H9 (cell line): Measurements from ENCODE around the gene PEMT. TPM values are rescaled to one million over a fixed set of nuclear protein-coding genes. Genes with fewer than 3 reads are reported as not detected.

Experiments
- DNase-seq: peaks from one replicate; pipeline ENCODE4 v3.0.0-alpha.2; 2017
- H2AFZ ChIP-seq: one replicate; pipeline ENCODE4 v1.6.1; 2013; ENCODE audit warnings: mild to moderate bottlenecking, low read length, control low read depth, moderate library complexity
- H2AK5ac ChIP-seq: 2 replicates; pipeline ENCODE4 v1.6.1; 2013; ENCODE audit warnings: low read length, control low read depth, mixed read lengths; ENCODE audit not compliant: insufficient read length
- H2BK120ac ChIP-seq: one replicate; pipeline ENCODE4 v1.6.1; 2013; ENCODE audit warnings: low read depth, mild to moderate bottlenecking, low read length, control low read depth, inconsistent platforms; ENCODE audit not compliant: poor library complexity, severe bottlenecking
- H2BK12ac ChIP-seq: 2 replicates; pipeline ENCODE4 v1.6.1; 2013; ENCODE audit warnings: low read length, control low read depth, mixed read lengths, low read depth; ENCODE audit not compliant: insufficient read length
- H2BK15ac ChIP-seq: 2 replicates; pipeline ENCODE4 v1.6.1; 2013; ENCODE audit warnings: low read depth, low read length, control low read depth
- H2BK20ac ChIP-seq: one replicate; pipeline ENCODE4 v1.6.1; 2013; ENCODE audit warnings: low read depth, mild to moderate bottlenecking, low read length, control low read depth, inconsistent platforms; ENCODE audit not compliant: poor library complexity, severe bottlenecking
- H2BK5ac ChIP-seq: 2 replicates; pipeline ENCODE4 v1.6.1; 2013; ENCODE audit warnings: low read length, control low read depth, mixed read lengths; ENCODE audit not compliant: insufficient read length
- H3K14ac ChIP-seq: 2 replicates; pipeline ENCODE4 v1.6.1; 2013; ENCODE audit warnings: low read length, control low read depth; ENCODE audit not compliant: insufficient read depth
- H3K18ac ChIP-seq: 2 replicates; pipeline ENCODE4 v1.6.1; 2013; ENCODE audit warnings: low read depth, mild to moderate bottlenecking, mixed read lengths, low read length, control low read depth; ENCODE audit not compliant: insufficient read length
- H3K23ac ChIP-seq: 2 replicates; pipeline ENCODE4 v1.6.1; 2013; ENCODE audit warnings: low read length, control low read depth, mixed read lengths, low read depth; ENCODE audit not compliant: insufficient read length
- H3K23me2 ChIP-seq: 2 replicates; pipeline ENCODE4 v1.6.1; 2013; ENCODE audit warnings: low read depth, mild to moderate bottlenecking, mixed read lengths, low read length, control low read depth; ENCODE audit not compliant: insufficient read length, poor library complexity, severe bottlenecking
- H3K27ac ChIP-seq: 2 replicates; pipeline ENCODE4 v1.5.1; 2013; ENCODE audit warnings: low read length, control low read depth, mixed read lengths, low read depth; ENCODE audit not compliant: insufficient read length
- H3K27me3 ChIP-seq: 2 replicates; pipeline ENCODE4 v1.6.1; 2013; ENCODE audit warnings: low read length, control low read depth, inconsistent platforms; ENCODE audit not compliant: insufficient read depth
- H3K4ac ChIP-seq: 2 replicates; pipeline ENCODE4 v1.6.1; 2013; ENCODE audit warnings: low read depth, mild to moderate bottlenecking, control low read depth, inconsistent platforms, low read length, moderate library complexity
- H3K4me1 ChIP-seq: 2 replicates; pipeline ENCODE4 v1.6.1; 2013; ENCODE audit warnings: low read length, control low read depth, inconsistent platforms; ENCODE audit not compliant: insufficient read depth
- H3K4me2 ChIP-seq: 2 replicates; pipeline ENCODE4 v1.6.1; 2013; ENCODE audit warnings: low read length, control low read depth, mixed read lengths; ENCODE audit not compliant: insufficient read length, insufficient read depth
- H3K56ac ChIP-seq: 2 replicates; pipeline ENCODE4 v1.6.1; 2013; ENCODE audit warnings: low read depth, mild to moderate bottlenecking, mixed read lengths, low read length, control low read depth; ENCODE audit not compliant: insufficient read length
- H3K79me1 ChIP-seq: 2 replicates; pipeline ENCODE4 v1.6.1; 2013; ENCODE audit warnings: low read depth, mild to moderate bottlenecking, moderate library complexity, low read length, control low read depth, inconsistent platforms; ENCODE audit not compliant: insufficient read depth, poor library complexity, severe bottlenecking
- H3K79me2 ChIP-seq: 2 replicates; pipeline ENCODE4 v1.6.1; 2013; ENCODE audit warnings: low read length, control low read depth, inconsistent platforms; ENCODE audit not compliant: insufficient read depth
- H3K9ac ChIP-seq: 2 replicates; pipeline ENCODE4 v1.6.1; 2013; ENCODE audit warnings: low read length, control low read depth, mixed read lengths; ENCODE audit not compliant: insufficient read length; ENCODE audit errors: extremely low read depth
- H3K9me3 ChIP-seq: one replicate; pipeline ENCODE4 v1.6.1; 2013; ENCODE audit warnings: low read depth, low read length, inconsistent platforms; ENCODE audit not compliant: control insufficient read depth
- H3T11ph ChIP-seq: one replicate; pipeline ENCODE4 v1.6.1; 2013; ENCODE audit warnings: mild to moderate bottlenecking, low read length, control low read depth, inconsistent platforms
- H4K20me1 ChIP-seq: one replicate; pipeline ENCODE4 v1.6.1; 2013; ENCODE audit not compliant: control insufficient read depth, insufficient read length, insufficient read depth
- H4K5ac ChIP-seq: 2 replicates; pipeline ENCODE4 v1.6.1; 2013; ENCODE audit warnings: low read depth, mild to moderate bottlenecking, mixed read lengths, low read length, control low read depth; ENCODE audit not compliant: insufficient read length
- H4K8ac ChIP-seq: replicated peaks from 2 replicates; pipeline ENCODE4 v1.6.1; 2013; ENCODE audit warnings: low read length, control low read depth, mixed read lengths, low read depth; ENCODE audit not compliant: insufficient read length
- H4K91ac ChIP-seq: 2 replicates; pipeline ENCODE4 v1.6.1; 2013; ENCODE audit warnings: low read depth, mild to moderate bottlenecking, moderate library complexity, mixed read lengths, low read length, control low read depth; ENCODE audit not compliant: insufficient read length
- H3K27ac Mint-ChIP-seq, 3 experiments: 2 replicates in 2 of 3; 3 replicates in 1 of 3; pipeline ENCODE4 v1.8.0; 2020 to 2021; ENCODE audit warnings: mixed read lengths in 3 of 3, mild to moderate bottlenecking in 1 of 3, moderate library complexity in 1 of 3
- H3K27me3 Mint-ChIP-seq: 2 replicates; pipeline ENCODE4 v1.8.0; 2021; ENCODE audit warnings: low read depth, mild to moderate bottlenecking, moderate library complexity, mixed read lengths
- H3K36me3 Mint-ChIP-seq, 3 experiments: 2 replicates in 2 of 3; 3 replicates in 1 of 3; pipeline ENCODE4 v1.8.0; 2020 to 2021; ENCODE audit warnings: low read depth in 3 of 3, mixed read lengths in 3 of 3; ENCODE audit not compliant: insufficient read depth in 1 of 3
- H3K4me1 Mint-ChIP-seq, 2 experiments: 2 replicates each; pipeline ENCODE4 v1.8.0; 2020; ENCODE audit warnings: mixed read lengths in 2 of 2
- H3K4me3 Mint-ChIP-seq, 2 experiments: 2 replicates in 1 of 2; 3 replicates in 1 of 2; pipeline ENCODE4 v1.8.0; 2020 to 2021; ENCODE audit warnings: mild to moderate bottlenecking in 2 of 2, mixed read lengths in 2 of 2, moderate library complexity in 1 of 2
- H3K9me3 Mint-ChIP-seq, 2 experiments: 2 replicates in 1 of 2; 3 replicates in 1 of 2; pipeline ENCODE4 v1.8.0; 2020; ENCODE audit warnings: mild to moderate bottlenecking in 2 of 2, mixed read lengths in 2 of 2, moderate library complexity in 1 of 2
- CTCF ChIP-seq: fragments of 200-600 bp; sonication (generic); conservative IDR thresholded peaks from 3 replicates; pipeline ENCODE4 v1.8.0; 2021; ENCODE audit warnings: antibody characterized with exemption, mild to moderate bottlenecking
- WGBS: extraction: QIAGEN DNeasy Blood & Tissue Kit; methylation state at CpG from one replicate; pipeline ENCODE4 v1.1.7; 2013; ENCODE audit warnings: missing lambda C conversion rate, low lambda C conversion rate, mixed read lengths; ENCODE audit not compliant: insufficient read length; ENCODE audit errors: extremely low coverage; 5-methylcytosine and 5-hydroxymethylcytosine counted together
- total RNA-seq: library from RNA; stranded (reverse); gene quantifications from 2 replicates; pipeline ENCODE4 v1.2.1, GENCODE V29; 2021

The PEMT gene
- total RNA-seq, 1 experiment from 2014 or later = 63.2 TPM

GRCh38 chr17:17531156-17531555, 60.4 kb downstream of the PEMT start:
- H3K4me2 ChIP-seq = no peak overlapping the region

More at GRCh38 chr17:17531156-17531555, 60.4 kb downstream of the PEMT start:
- Histone ChIP-seq H2AK5ac (no peak overlapping the region), H2BK120ac (no peak overlapping the region), H2BK20ac (no peak overlapping the region), H3K4me1 (no peaks in the 10 kb centered on the region), H3K18ac (no peak overlapping the region), H3K27me3 (no peaks in the 10 kb centered on the region), H3K23ac (no peak overlapping the region), H3T11ph (no peak overlapping the region), H4K20me1 (no peaks in the 10 kb centered on the region), H3K4ac (no peak overlapping the region), H2AFZ (no peak overlapping the region), H4K91ac (no peak overlapping the region), H3K14ac (no peak overlapping the region), H2BK12ac (no peak overlapping the region), H3K79me2 (no peaks in the 10 kb centered on the region), H4K5ac (no peak overlapping the region), H2BK5ac (no peak overlapping the region), H3K9ac (no peak overlapping the region), H4K8ac (no peak overlapping the region), H3K56ac (no peak overlapping the region), H3K9me3 (no peaks in the 10 kb centered on the region), H3K79me1 (no peaks in the 10 kb centered on the region), H2BK15ac (no peak overlapping the region), H3K27ac (no peak overlapping the region), H3K23me2 (no peaks in the 10 kb centered on the region)
- peaks cover 8 to 20% of the 10 kb centered on the region in 2 experiments for H3K4me1 Mint-ChIP-seq
- H3K36me3 Mint-ChIP-seq = peaks cover 0 to 3% (median 0%) of the 10 kb centered on the region in 3 experiments; a peak in 1 of 7 replicates
- no peak for DNase-seq
- H3K9me3 Mint-ChIP-seq = no peaks in the 10 kb centered on the region
- WGBS = no CpG with 5 or more reads among the region's 4 CpGs
- H3K4me3 Mint-ChIP-seq = no peak overlapping the region
- H3K27ac Mint-ChIP-seq = no peak overlapping the region
- no peaks in the 10 kb centered on the region for H3K27me3 Mint-ChIP-seq
- TF ChIP-seq CTCF = no peak
